Activated CD8-positive, alpha-beta memory T cell treated with anti-CD3 and anti-CD28 coated beads for 48 hours (primary cell): ENCODE data around the gene MICALL2.

ENCODE experiments used
- DNase-seq, 3 experiments: peaks; one replicate each; pipeline ENCODE4 v3.0.0-alpha.2; 2020; ENCODE audit warnings: low read depth in 2 of 3, low spot score in 2 of 3

Gene MICALL2

DNA sequence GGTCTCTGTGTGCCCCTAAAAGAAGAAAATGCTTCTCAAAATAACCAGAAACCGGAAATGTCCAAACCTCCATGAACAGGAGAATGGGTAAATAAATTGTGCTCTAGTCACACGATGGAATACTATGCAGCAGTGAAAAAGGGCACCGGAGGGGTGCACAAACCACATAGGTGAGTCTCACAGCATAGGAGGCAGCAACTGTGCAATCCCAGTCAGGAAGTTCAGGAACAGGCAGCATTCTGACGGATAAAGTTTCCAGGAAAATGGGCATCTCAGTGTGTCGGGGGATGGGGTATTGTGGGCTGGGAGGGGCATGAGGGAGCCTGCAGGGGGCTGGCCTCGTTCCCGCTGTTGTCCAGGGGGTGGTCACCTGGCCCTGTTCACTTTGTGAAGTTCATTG is 63.1 kb downstream of the MICALL2 start:
- no peak for DNase-seq

DNA sequence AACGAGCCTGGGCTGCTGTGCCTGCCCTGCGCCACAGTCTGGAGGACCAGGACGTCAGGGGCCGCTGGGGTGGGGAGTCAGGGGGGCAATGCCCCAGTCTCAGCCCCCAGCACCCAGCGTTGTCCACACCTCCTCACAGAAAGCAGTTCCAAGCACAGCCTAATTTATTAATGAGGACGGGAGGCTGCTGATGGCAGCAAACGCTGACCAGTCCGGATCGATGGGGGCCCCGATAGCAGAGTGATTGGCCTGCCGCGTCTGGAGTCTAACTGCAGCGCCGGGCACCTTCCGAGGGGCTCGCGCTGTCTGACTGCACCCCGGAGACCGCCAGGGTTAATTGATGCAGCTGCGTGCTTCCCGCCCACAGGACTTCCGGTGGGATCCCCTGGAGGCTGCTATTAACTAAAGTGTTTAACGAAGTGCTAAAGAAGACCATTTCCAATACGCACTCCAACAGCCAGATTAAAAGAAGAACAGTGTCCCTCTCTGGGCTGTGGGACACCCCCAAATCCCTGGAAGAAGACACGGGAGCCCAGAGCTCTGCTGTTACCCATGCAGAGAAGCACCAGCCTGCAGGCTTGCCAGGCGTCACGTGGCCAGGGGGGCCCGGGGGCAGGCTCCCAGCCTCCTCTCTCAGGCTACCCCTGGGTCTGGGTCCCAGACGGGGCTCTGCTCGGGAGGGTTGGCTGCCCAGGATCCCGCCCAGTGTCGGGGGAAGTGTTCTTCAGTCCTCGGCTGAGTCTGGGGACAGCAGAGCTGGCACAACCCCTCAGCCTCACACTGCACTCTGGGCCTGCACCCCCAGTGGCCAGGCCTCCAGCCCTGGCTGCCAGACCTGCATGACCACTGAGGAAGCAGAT is 63.8 kb downstream of the MICALL2 start:
- no peak for DNase-seq

DNA sequence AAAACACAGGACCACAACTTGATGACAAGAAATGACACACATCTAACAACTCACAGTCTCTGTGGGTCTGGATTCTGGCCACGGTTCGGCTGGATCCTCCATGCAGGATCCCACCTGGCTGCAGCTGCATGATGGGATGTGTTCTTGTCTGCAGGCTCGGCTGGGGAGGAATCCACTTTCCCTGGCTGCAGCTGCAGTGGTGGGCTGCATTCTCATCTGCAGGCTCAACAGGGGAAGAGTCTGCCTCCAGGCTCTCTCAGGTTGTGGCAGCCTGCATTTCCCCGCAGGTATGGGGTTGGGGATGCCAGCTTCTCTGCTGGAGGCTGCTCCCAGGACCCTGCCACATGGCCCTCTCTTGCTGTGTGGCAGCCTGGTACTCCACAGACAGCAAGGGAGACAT is 64.9 kb downstream of the MICALL2 start:
- no peak for DNase-seq

DNA sequence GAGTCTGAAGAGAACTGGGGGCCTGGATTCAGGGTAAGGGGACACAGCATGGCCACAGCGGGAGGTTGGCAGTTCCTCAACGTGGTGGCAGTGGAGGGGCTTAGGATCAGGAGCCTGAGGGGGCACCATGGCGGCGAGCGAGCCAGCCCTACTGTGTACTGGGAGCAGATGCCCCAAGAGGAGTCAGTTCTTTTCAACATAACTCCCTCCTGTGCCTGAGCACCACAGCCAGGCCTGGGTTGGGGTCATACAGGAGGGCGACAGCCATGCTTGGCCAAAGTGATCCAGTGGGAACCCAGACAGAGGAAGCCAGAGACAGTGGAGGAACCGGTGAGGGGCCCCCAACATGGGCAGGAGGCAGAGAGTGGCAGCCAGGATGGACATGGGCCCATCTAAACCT is 65.8 kb downstream of the MICALL2 start:
- DNase-seq = no peak

DNA sequence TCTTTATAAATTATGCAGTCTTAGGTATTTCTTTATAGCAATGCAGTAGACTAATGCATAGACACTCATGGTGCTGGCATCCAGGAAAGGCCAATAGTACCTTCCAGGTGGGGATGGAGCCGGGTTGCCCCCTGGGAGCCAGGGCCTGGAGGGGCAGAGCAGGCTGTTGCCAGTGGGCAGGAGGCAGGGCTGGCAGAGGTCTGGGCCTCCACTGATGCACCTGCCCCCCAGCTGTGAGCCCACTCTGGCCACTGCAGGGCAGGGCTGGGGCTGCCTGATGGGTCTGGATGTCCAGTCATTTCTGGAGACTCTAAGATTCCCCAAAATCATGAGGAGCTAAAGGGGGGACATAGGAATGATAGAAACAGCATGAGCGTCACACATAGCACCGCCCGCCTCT is 66.7 kb downstream of the MICALL2 start:
- DNase-seq = no peak

DNA sequence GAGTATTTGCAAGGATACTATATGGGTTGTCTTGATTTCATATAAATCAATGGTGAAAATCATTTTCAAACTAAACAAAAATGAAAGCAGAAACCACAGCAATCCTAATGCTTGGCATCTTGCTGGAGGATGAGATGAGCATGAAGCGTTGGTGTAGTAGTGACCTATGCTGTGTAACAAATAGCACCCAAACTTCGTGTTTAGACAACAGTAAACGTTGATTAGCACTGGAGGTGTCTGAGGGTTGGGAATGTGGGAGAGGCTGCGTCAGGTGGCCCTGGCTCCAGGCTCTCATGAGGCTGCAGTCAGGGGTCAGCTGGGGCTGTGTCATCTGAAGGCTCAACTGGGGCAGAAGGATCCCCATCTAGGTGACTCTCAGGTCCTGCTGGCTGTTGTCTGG is 67.8 kb downstream of the MICALL2 start:
- DNase-seq = no peak

DNA sequence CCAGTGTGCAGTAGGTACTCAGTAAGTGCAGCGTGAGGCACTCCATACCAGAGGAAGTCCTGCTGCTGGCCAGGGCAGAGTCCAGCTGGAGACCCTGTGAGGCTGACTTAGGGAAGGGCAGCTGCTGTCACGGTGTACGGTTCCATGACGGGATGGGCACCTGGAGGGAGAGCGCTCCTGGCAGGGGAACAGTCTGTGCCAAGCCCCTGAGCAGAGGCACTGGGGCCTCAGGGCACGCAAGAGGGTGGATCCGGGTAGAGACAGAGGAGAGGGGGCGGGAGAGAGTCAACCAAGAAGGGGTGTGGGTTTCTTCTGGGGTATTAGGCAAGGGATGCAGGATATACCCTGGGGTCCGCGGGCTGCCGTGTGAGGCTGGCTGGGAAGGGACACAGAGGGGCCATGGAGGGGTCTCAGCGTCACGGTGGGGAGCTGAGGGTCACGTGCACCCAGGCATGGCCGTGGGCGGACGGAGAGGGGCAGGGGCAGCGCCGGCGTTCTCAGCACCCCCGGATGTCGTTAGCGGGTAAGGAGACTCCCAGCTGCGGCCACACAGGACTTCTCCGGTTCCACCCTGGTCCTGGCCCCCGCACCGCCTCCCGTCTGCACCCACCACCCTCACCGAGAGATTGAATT is 70.5 kb downstream of the MICALL2 start:
- DNase-seq = no peak

DNA sequence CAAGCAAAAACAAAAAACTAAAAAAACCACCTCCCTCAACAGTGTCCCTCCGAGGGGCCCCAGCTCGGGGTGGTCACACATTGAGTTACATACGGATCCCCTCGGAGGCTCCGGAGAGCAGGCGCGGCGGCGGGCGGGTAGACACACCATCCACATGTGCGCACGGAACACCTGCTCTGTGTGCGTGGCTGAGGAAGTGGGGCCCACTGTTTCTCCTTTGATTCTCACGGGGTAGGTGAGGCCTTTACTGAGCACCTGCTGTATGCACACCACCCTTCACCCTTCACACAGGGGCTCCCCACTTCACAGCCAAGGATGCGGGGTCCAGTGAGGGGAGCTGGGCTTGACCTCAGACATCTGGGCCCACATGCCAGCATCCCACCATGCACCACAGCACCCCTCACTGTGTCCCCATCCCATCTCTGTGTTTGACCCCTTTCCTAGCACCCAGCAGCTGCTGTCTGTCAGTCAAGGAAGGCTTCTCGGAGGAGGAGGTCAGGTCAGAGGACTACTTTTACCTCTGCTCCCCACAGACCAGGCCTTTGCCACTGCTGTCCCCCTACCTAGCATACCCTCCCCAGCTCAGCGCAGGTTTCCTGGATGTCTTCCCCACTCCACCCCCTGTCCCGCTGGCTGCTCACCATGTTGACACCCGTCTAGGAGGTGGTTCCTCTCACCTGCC is 71.1 kb downstream of the MICALL2 start:
- no peak for DNase-seq

DNA sequence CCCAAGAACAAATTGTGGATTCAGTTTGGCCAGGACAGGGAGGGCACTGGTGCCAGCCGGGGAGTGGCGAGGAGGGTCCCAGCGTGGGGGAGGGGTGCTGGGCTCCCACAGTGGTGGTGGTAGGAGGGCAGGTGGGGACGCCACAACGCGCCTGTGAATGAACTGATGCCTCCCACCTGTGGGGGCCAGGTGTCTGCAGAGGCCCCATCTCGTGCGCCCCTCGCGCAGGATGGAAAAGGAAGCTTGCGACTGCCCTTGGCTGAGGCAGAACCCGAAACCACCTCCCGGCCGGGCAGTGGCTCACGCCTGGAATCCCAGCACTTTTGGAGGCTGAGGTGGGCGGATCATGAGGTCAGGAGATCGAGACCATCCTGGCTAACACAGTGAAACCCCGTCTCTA is 72.0 kb downstream of the MICALL2 start:
- DNase-seq = no peak

DNA sequence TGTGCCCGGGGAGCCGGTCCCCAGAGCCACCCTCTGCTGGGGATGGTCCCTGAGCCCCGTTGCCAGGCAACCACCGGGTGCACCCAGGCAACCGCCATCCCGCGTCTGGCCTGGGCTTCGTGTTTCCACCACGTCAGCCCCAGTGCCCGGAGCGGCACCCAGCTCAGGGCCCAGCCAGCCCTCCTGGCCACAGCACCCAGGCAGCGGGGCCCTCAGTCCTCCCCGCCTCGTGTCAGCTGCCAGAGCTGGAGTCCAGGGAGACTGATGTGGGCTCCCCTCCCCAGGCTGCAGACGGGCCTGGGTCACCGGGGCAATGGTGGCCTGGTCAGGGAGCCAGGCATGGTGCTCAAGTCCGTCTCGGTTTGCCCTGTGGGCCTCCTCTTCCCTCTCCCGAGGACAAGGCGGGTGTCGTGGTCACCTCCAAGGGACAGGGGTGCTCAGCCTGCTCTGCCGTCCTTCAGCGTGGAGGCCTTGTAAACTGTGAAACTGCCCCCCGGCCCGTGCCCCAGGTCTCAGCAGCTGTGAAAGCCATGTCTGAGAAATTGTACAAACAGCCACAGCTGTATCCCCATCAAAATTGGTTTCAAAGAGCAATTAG is 72.5 kb downstream of the MICALL2 start:
- DNase-seq = no peak

DNA sequence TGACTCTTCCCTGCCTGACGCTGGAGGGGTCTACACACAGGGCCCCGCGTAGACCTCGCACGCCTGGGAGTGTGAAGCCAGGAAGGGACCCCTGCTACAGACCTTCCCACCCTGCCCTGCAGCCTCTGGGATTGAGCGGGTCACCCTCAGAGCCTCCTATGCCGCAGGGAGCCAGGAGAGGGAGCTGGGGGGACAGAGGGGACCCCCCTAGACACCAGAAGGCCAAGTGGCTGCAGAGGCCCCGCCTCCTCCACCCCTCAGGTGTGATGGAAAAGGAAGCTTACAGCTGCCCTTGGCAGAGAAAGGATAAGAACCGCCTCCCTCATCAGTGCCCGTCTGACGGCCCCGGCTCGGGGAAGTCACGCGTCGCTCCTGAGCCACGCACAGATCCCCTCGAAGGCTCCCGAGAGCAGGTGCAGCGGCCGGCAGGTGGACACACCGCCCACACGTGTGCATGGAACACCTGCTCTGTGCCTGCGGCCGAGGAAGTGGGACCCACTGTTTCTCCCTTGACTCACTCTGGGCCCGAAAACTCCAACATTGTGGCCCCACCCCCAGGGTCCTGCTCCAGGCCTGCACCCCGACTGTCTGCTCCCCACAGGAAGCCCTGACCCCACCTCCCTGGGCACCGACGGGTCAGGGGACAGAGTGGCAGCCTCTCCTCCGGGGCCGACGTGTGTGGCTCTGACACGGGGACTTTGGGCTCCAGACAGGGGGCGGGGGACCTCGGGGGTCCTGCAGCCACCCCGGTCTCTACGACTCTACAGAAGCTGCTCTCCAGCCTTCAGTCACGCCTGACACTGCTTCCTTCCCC is 73.3 kb downstream of the MICALL2 start:
- no peak for DNase-seq

DNA sequence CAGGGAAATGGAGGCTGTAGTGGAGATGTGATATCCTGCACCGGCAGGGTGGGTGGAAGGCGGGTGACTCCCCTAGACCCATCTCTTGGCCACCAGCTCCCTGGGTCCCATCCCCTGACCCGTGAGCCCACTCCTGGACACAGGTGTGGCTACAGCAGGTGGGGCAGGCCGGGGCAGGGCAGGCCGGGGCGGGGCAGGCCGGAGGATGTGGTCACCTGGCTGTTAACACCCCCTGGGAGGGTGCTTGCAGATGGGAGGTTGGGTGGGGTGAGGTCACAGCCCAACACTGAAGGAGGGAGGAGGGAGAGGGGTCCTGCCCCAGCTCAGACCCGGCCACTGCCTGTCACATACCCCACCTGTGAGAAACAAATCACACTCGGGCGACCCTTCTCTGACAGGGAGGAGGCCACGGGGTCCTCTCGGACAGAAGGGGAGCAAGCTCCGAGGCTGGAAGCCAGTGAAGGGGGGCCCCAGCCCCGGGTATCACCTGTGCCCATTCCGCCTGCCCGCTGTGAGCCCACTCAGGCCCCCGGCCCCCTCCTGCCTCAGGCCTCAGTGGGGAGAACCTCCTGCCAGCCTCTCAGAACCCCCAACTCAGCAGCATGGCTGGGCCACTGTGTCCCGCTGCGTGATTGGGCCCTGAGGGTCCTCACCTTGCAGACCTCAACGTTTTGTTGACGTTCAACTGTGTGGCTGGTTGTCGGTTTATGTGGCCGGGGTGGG is 74.0 kb downstream of the MICALL2 start:
- DNase-seq = no peak
